ENCODE measurements around the gene METTL24. TPM values are rescaled to one million over a fixed set of nuclear protein-coding genes. Genes with fewer than 3 reads are reported as not detected.

The METTL24 gene
- total and polyA plus RNA-seq, 7 donors, result 0.04 TPM; not detected in 6

DNA sequence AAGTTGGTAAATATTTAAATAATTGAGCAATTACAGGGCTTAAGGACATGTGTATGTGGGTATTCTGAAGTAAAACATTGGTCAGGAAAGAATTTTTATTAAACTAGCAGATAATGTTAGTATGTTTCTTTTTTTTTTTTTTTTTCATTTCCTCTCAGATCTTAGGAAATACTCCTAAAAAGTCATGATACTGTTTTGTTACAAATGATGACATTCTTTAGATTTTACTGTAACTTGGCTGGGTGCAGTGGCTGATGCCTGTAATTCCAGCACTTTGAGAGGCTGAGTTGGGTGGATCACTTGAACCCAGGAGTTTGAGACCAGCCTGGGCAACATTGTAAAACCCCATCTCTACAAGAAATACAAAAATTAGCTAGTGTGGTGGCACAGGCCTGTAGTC, 136.4 kb downstream of the METTL24 start:
- intact Hi-C loops (cut with DNase I), result no loop called here
- no peaks in the 10 kb centered on the region for H3K9me3 ChIP-seq
- no peak for DNase-seq
- no peak overlapping the region for H3K27ac ChIP-seq
- no peak overlapping the region for H3K4me3 ChIP-seq
- H3K27me3 ChIP-seq (ENCODE audit: insufficient read depth in 3 of 3, low read length in 2 of 3), result no peaks in the 10 kb centered on the region
- no peaks in the 10 kb centered on the region for H3K4me1 ChIP-seq
- H3K36me3 ChIP-seq (ENCODE audit: insufficient read depth in 1 of 2, low read depth in 1 of 2), result peaks cover 3 to 86% of the 10 kb centered on the region in 2 donors
- TF ChIP-seq, protein P1, sequence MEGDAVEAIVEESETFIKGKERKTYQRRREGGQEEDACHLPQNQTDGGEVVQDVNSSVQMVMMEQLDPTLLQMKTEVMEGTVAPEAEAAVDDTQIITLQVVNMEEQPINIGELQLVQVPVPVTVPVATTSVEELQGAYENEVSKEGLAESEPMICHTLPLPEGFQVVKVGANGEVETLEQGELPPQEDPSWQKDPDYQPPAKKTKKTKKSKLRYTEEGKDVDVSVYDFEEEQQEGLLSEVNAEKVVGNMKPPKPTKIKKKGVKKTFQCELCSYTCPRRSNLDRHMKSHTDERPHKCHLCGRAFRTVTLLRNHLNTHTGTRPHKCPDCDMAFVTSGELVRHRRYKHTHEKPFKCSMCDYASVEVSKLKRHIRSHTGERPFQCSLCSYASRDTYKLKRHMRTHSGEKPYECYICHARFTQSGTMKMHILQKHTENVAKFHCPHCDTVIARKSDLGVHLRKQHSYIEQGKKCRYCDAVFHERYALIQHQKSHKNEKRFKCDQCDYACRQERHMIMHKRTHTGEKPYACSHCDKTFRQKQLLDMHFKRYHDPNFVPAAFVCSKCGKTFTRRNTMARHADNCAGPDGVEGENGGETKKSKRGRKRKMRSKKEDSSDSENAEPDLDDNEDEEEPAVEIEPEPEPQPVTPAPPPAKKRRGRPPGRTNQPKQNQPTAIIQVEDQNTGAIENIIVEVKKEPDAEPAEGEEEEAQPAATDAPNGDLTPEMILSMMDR (IDR thresholded peaks at IDR 0.05), result no peak
- ATAC-seq, result no peak

GRCh38 chr6:110217266-110217665, 140.9 kb downstream of the METTL24 start:
- 89 to 95% (median 94%) methylated on average over 2 of the region's 2 CpGs for WGBS, 3 donors
- H3K36me3 ChIP-seq (ENCODE audit: insufficient read depth in 1 of 2, low read depth in 1 of 2), result peaks cover 13 to 98% of the 10 kb centered on the region in 2 donors
- no peaks in the 10 kb centered on the region for H3K27me3 ChIP-seq (ENCODE audit: insufficient read depth in 3 of 3, low read length in 2 of 3)
- H3K9me3 ChIP-seq, result no peaks in the 10 kb centered on the region
- no peak overlapping the region for H3K27ac ChIP-seq
- no peaks in the 10 kb centered on the region for H3K4me1 ChIP-seq
- H3K4me3 ChIP-seq, result no peak overlapping the region
- TF ChIP-seq, protein P1 (IDR thresholded peaks at IDR 0.05), result no peak
- intact Hi-C loops (cut with DNase I), result no loop called here
- no peak for ATAC-seq
- DNase-seq, result no peak

- Histone ChIP-seq H3K36me3 (ENCODE audit: insufficient read depth in 1 of 2, low read depth in 1 of 2) (peaks cover 16 to 99% of the 10 kb centered on the region in 2 donors), H3K27me3 (ENCODE audit: insufficient read depth in 3 of 3, low read length in 2 of 3) (no peaks in the 10 kb centered on the region), H3K27ac (no peak overlapping the region), H3K4me1 (no peaks in the 10 kb centered on the region), H3K4me3 (no peak overlapping the region), H3K9me3 (no peaks in the 10 kb centered on the region)
- ATAC-seq, result no peak
- intact Hi-C loops (cut with DNase I), result no loop called here
- no peak for DNase-seq
- TF ChIP-seq, protein P1 (IDR thresholded peaks at IDR 0.05), result no peak
- WGBS, 3 donors, result 90 to 92% (median 91%) methylated on average over 5 of the region's 5 CpGs
Measured at GRCh38 chr6:110216140-110216539, 142.0 kb downstream of the METTL24 start.

GRCh38 chr6:110214338-110214737, 143.8 kb downstream of the METTL24 start:
- Histone ChIP-seq H3K4me3 (no peak overlapping the region), H3K27me3 (ENCODE audit: insufficient read depth in 3 of 3, low read length in 2 of 3) (no peaks in the 10 kb centered on the region), H3K27ac (no peak overlapping the region), H3K4me1 (no peaks in the 10 kb centered on the region), H3K9me3 (no peaks in the 10 kb centered on the region), H3K36me3 (ENCODE audit: insufficient read depth in 1 of 2, low read depth in 1 of 2) (peaks cover 16 to 99% of the 10 kb centered on the region in 2 donors)
- no peak for DNase-seq
- no peak for ATAC-seq
- TF ChIP-seq, protein P1 (IDR thresholded peaks at IDR 0.05), result no peak
- intact Hi-C loops (cut with DNase I), result no loop called here
- 41 to 68% (median 46%) methylated on average over 1 of the region's 1 CpG for WGBS, 3 donors

DNA sequence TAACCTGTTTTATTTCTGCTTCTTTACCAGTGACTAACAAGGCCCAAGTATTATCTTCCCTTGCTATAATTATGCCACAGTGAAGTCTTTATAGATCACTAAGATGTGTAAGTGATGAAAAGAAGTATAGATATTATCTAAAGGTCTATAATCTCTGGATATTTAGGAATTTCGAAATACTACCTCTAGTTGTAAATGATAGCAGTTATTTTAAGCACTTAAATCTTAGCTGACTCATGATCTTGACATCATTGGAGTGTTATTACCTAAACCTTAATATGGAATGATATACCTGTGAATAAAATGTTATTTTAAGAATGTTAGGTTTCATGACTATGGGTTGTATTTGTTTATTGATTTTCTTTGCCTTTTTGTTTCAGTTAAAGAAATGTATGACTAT, 146.4 kb downstream of the METTL24 start:
- Histone ChIP-seq H3K4me1 (no peaks in the 10 kb centered on the region), H3K36me3 (ENCODE audit: insufficient read depth in 1 of 2, low read depth in 1 of 2) (peaks cover 13 to 90% of the 10 kb centered on the region in 2 donors), H3K27me3 (ENCODE audit: insufficient read depth in 3 of 3, low read length in 2 of 3) (no peaks in the 10 kb centered on the region), H3K9me3 (no peaks in the 10 kb centered on the region), H3K27ac (no peak overlapping the region), H3K4me3 (no peak overlapping the region)
- WGBS, 3 donors, result 89 to 95% (median 89%) methylated on average over 1 of the region's 1 CpG
- ATAC-seq, result no peak
- DNase-seq, result no peak
- TF ChIP-seq, protein P1 (IDR thresholded peaks at IDR 0.05), result no peak
- intact Hi-C loops (cut with DNase I), result no loop called here
